Hair follicle dermal papilla cell (primary cell): ENCODE results near the gene SLC5A5. TPM values are rescaled to one million over a fixed set of nuclear protein-coding genes. Genes with fewer than 3 reads are reported as not detected.

Source experiments
- small RNA-seq: library from RNA; depleted of rRNA; stranded (forward); fragments of <200 nt; gene quantifications from one replicate; pipeline ENCODE3, GENCODE V24; 2012
- total RNA-seq: library from RNA; depleted of rRNA; stranded (reverse); fragments of >200 nt; gene quantifications from 2 replicates; pipeline ENCODE4 v1.2.3, GENCODE V29; 2012

SLC5A5 gene
- under 0.01 and 0.49 TPM in 2 replicates for total RNA-seq

GRCh38 chr19:17871878-17872250, at the start of gene SLC5A5:
SLC5A5 (plus strand) TSS chr19:17871945; CDS start chr19:17872320, 375 bp downstream.

DNA sequence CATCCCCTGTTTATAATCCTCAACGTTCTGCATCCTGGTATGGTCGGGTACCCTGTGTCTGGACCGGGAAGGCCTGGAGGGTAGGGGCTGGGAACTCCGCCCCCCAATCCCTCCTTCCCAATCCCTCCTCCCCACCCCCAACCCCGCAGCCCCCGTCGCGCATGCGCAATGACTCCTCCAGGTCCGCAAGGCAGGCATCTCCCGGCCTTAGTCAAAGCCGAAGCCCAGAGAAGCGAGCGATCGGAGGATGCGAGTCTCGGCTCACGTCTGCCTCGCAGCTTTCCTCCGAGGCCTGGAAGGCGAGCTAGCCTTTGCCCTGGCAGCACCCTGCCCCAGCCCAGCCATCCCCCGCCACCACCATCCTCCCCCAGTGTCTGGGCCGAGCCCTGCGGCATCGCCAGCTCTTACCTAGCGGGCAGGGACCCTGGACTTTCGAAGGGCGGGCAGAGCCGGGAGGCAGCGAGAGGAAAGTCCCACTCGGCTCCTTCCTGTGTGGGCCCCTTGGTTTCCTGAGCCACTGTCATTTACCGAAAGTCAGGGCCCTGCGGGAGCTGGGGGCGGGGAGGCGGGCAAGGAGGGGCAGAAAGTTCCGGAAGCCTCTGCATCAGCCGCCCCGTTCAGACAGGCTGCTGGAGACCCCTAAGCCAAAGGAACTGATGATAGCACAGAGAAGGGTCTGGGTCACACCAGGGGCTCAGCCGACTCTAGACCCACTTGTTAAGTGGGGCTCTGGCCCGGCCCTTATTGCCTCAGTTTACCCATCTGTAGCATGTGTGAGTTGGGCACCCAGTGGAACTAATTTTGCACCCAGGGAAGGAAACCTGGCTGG, 24.0 kb upstream of the SLC5A5 start, which contains the start of gene JAK3:
JAK3 (minus strand) TSS at position 445 of the 829 bp plus-strand sequence. CDS start 3,565 bp downstream, outside the sequence.

DNA sequence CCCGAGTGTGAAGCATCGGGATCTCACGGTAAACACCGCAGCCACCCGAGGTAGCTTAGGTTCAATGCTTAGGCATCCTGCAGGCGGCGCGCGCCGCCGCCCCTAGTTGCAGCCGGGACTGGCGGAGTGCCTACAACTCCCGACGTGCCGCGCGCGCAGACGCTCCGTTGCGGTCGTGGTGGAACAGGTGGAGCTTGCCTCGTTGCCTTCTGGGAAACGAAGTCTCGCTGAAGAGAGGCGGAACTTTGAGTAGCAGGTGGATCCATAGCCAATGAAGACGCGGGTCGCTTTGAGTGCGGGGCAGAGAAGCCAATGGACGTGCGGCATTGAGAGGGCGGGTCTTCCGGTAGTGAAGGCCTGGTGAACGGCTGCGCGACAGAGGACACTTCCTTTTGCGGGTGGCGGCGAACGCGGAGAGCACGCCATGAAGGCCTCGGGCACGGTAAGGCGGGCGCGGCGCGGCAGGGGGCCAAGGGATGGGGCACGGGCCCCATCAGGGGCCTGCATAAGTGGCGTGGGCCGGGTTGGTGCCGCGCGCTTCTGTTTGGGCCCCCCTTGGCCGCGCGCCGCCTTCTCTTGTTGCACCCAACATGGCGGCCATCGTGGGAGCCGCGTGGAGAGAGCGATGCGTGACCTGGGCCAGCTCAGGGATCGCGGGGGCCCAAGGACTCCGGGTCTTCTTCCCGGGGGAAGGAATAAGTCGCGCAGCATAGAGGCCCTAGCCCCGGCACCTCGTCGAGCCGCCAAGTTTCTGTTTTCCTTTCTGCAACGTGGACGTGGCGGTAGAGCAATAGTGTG, 12.0 kb upstream of the SLC5A5 start, which contains the start of gene RPL18A:
RPL18A (plus strand) TSS at position 378 of the 798 bp plus-strand sequence; CDS start at position 425, 47 bp downstream.

DNA sequence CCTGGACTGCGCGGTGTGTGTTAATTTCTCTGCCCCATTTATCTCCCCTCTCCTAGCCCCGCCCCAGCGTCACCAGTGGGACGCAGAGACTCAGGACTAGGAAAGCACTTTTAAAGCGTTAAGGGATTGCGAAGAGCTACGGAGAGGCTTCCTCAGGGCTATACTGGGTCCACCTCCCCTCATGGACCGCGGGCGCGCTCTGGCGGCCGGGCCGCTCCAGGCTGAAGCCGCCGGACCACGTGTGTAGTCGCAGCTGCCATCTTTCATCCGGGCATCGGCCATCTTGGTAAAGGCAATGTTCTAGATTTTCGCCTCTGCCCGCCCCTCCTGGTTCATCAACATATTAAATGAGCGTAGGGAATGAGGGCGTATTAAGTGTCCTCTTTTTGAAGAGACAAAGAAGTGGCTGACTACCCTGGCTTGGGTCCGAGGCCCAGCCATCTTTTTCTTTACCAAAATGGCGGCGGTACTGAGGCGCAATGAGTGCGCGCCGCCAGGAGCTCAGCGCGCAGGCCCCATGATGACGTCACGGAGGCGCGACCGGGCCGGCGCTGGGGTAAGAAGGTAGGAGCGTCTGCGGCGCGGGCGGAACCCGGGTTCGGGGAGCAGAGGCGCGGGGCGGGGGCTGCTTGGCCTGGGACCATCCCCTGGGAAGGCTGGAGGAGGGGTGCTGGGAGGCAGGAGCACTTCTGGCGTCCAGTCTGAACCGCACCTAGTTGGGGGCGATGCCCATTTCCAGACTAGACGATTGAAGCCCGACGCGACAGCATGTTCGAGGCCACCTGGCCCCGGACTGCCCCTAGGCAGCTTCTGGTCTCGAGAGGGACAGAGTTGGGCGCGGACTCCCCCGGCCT, 61.0 kb downstream of the SLC5A5 start, which contains the start of gene CCDC124:
CCDC124 (plus strand) TSS at position 531 of the 854 bp plus-strand sequence. CDS start 3,406 bp downstream, outside the sequence.

Small RNA genes lying within 50 kb of the gene (small RNA-seq; reads per million reads assigned to genes)
- gene SNORA68, result not detected

Other genes with a start within 250 kb of the SLC5A5 start
- 0.12 and 0.16 TPM in 2 replicates for gene UNC13A, start 183.6 kb upstream of the SLC5A5 start, total RNA-seq
- 15.4 and 19.3 TPM in 2 replicates for gene MAP1S, start 152.5 kb upstream of the SLC5A5 start, total RNA-seq
- gene FCHO1, start 120.5 kb upstream of the SLC5A5 start, total RNA-seq, result 0.32 and 1.5 TPM in 2 replicates
- not detected in 2 replicates for gene B3GNT3, start 76.8 kb upstream of the SLC5A5 start, total RNA-seq
- gene INSL3, start 50.4 kb upstream of the SLC5A5 start, total RNA-seq, result not detected in 2 replicates
- gene JAK3, start 24.0 kb upstream of the SLC5A5 start, total RNA-seq, result 5.6 and 15.3 TPM in 2 replicates
- 839 and 1,248 TPM in 2 replicates for gene RPL18A, start 12.0 kb upstream of the SLC5A5 start, total RNA-seq
- gene CCDC124, start 61.1 kb downstream of the SLC5A5 start, total RNA-seq, result 16.6 and 21.7 TPM in 2 replicates
- 0.24 TPM in 1 of 2 replicates, not detected in the other for gene KCNN1, start 95.2 kb downstream of the SLC5A5 start, total RNA-seq
- 11.0 and 12.3 TPM in 2 replicates for gene ARRDC2, start 136.2 kb downstream of the SLC5A5 start, total RNA-seq
- 1.6 and 1.8 TPM in 2 replicates for gene IL12RB1, start 215.0 kb downstream of the SLC5A5 start, total RNA-seq
- gene MAST3, start 225.8 kb downstream of the SLC5A5 start, total RNA-seq, result 3.2 and 3.6 TPM in 2 replicates